Measurements from ENCODE around the gene EIF3K.
A peak's percentile ranks its signal among the peaks of the same experiment; 100 is the strongest.
"Not testable (repeated sequence)": the region's sequence is repeated elsewhere in the genome, so short reads cannot be mapped to it uniquely, and the experiment has no call there.

EIF3K gene

GRCh38 chr19:38597075-38597474 lies 21.9 kb upstream of the EIF3K start:
- H3K36me3 ChIP-seq (ENCODE audit: insufficient read depth, low read length): no peaks in the 10 kb centered on the region
- H3K9me3 ChIP-seq (ENCODE audit: low read length): no peaks in the 10 kb centered on the region
- no peak overlapping the region for H3K4me3 ChIP-seq (ENCODE audit: low read length)
- H3K27me3 ChIP-seq (ENCODE audit: insufficient read depth, low read length): peaks cover 5% of the 10 kb centered on the region
- H2AFZ ChIP-seq (ENCODE audit: low read depth, low read length): no peak overlapping the region
- no peaks in the 10 kb centered on the region for H3K4me1 ChIP-seq (ENCODE audit: insufficient read depth, low read length)

- H3K27me3 ChIP-seq (ENCODE audit: insufficient read depth, low read length): peaks cover 5% of the 10 kb centered on the region
- no peak overlapping the region for H3K4me3 ChIP-seq (ENCODE audit: low read length)
- H2AFZ ChIP-seq (ENCODE audit: low read depth, low read length): no peak overlapping the region
- H3K9me3 ChIP-seq (ENCODE audit: low read length): no peaks in the 10 kb centered on the region
- no peaks in the 10 kb centered on the region for H3K36me3 ChIP-seq (ENCODE audit: insufficient read depth, low read length)
- no peaks in the 10 kb centered on the region for H3K4me1 ChIP-seq (ENCODE audit: insufficient read depth, low read length)
Measured at GRCh38 chr19:38599722-38600121, 19.3 kb upstream of the EIF3K start.

- H3K9me3 ChIP-seq (ENCODE audit: low read length): not testable (repeated sequence)
Measured at GRCh38 chr19:38602856-38603255, 16.1 kb upstream of the EIF3K start.

GRCh38 chr19:38606131-38606530 lies 12.9 kb upstream of the EIF3K start:
- Histone ChIP-seq H3K27me3 (ENCODE audit: insufficient read depth, low read length) (no peaks in the 10 kb centered on the region), H2AFZ (ENCODE audit: low read depth, low read length) (no peak overlapping the region), H3K9me3 (ENCODE audit: low read length) (no peaks in the 10 kb centered on the region), H3K4me3 (ENCODE audit: low read length) (no peak overlapping the region), H3K36me3 (ENCODE audit: insufficient read depth, low read length) (no peaks in the 10 kb centered on the region), H3K4me1 (ENCODE audit: insufficient read depth, low read length) (no peaks in the 10 kb centered on the region)

More at GRCh38 chr19:38602856-38603255, 16.1 kb upstream of the EIF3K start:
- H2AFZ ChIP-seq (ENCODE audit: low read depth, low read length); H3K4me3 ChIP-seq (ENCODE audit: low read length); H3K36me3 ChIP-seq (ENCODE audit: insufficient read depth, low read length); H3K4me1 ChIP-seq (ENCODE audit: insufficient read depth, low read length); H3K27me3 ChIP-seq (ENCODE audit: insufficient read depth, low read length): not testable (repeated sequence)

- Histone ChIP-seq H3K4me3 (ENCODE audit: low read length) (no peak overlapping the region), H3K36me3 (ENCODE audit: insufficient read depth, low read length) (no peaks in the 10 kb centered on the region), H3K27me3 (ENCODE audit: insufficient read depth, low read length) (no peaks in the 10 kb centered on the region), H3K9me3 (ENCODE audit: low read length) (no peaks in the 10 kb centered on the region), H2AFZ (ENCODE audit: low read depth, low read length) (no peak overlapping the region), H3K4me1 (ENCODE audit: insufficient read depth, low read length) (peaks cover 7% of the 10 kb centered on the region)
Measured at GRCh38 chr19:38614289-38614688, 4.7 kb upstream of the EIF3K start.

GRCh38 chr19:38615007-38615581 lies 3.9 kb upstream of the EIF3K start:
- Histone ChIP-seq H3K4me3 (ENCODE audit: low read length) (no peak overlapping the region), H3K27me3 (ENCODE audit: insufficient read depth, low read length) (no peaks in the 10 kb centered on the region), H3K36me3 (ENCODE audit: insufficient read depth, low read length) (peaks cover under 1% of the 10 kb centered on the region), H2AFZ (ENCODE audit: low read depth, low read length) (no peak overlapping the region), H3K4me1 (ENCODE audit: insufficient read depth, low read length) (peaks cover 13% of the 10 kb centered on the region), H3K9me3 (ENCODE audit: low read length) (no peaks in the 10 kb centered on the region)

- Histone ChIP-seq H3K36me3 (ENCODE audit: insufficient read depth, low read length) (peaks cover 6% of the 10 kb centered on the region), H3K4me1 (ENCODE audit: insufficient read depth, low read length) (peaks cover 13% of the 10 kb centered on the region), H3K9me3 (ENCODE audit: low read length) (no peaks in the 10 kb centered on the region), H3K27me3 (ENCODE audit: insufficient read depth, low read length) (no peaks in the 10 kb centered on the region), H3K4me3 (ENCODE audit: low read length) (no peak overlapping the region), H2AFZ (ENCODE audit: low read depth, low read length) (no peak overlapping the region)
Measured at GRCh38 chr19:38616265-38616664, 2.7 kb upstream of the EIF3K start.

- H3K36me3 ChIP-seq (ENCODE audit: insufficient read depth, low read length): peaks cover 16% of the 10 kb centered on the region
- H3K9me3 ChIP-seq (ENCODE audit: low read length): no peaks in the 10 kb centered on the region
- H3K4me3 ChIP-seq (ENCODE audit: low read length): no peak overlapping the region
- peaks cover 13% of the 10 kb centered on the region for H3K4me1 ChIP-seq (ENCODE audit: insufficient read depth, low read length)
- no peak overlapping the region for H2AFZ ChIP-seq (ENCODE audit: low read depth, low read length)
- H3K27me3 ChIP-seq (ENCODE audit: insufficient read depth, low read length): no peaks in the 10 kb centered on the region
Measured at GRCh38 chr19:38617283-38617763, 1.7 kb upstream of the EIF3K start.

GRCh38 chr19:38617764-38618589 lies 1.0 kb upstream of the EIF3K start, which contains the start of gene MAP4K1:
MAP4K1 (minus strand) TSS chr19:38617953; CDS start chr19:38617895, 58 bp downstream.
- H3K4me3 ChIP-seq (ENCODE audit: low read length): peak within 1 kb of the TSS; percentile 73
- peak within 1 kb of the TSS; percentile 27 for H2AFZ ChIP-seq (ENCODE audit: low read depth, low read length)
- peaks cover 17% of the 10 kb centered on the region for H3K36me3 ChIP-seq (ENCODE audit: insufficient read depth, low read length)
- H3K9me3 ChIP-seq (ENCODE audit: low read length): no peaks in the 10 kb centered on the region
- peaks cover 13% of the 10 kb centered on the region for H3K4me1 ChIP-seq (ENCODE audit: insufficient read depth, low read length)
- H3K27me3 ChIP-seq (ENCODE audit: insufficient read depth, low read length): no peaks in the 10 kb centered on the region

GRCh38 chr19:38619361-38620174 lies 580 bp downstream of the EIF3K start:
- H3K4me1 ChIP-seq (ENCODE audit: insufficient read depth, low read length): peaks cover 13% of the 10 kb centered on the region
- peaks cover 27% of the 10 kb centered on the region for H3K36me3 ChIP-seq (ENCODE audit: insufficient read depth, low read length)
- H2AFZ ChIP-seq (ENCODE audit: low read depth, low read length): no peak overlapping the region
- no peaks in the 10 kb centered on the region for H3K27me3 ChIP-seq (ENCODE audit: insufficient read depth, low read length)
- H3K9me3 ChIP-seq (ENCODE audit: low read length): no peaks in the 10 kb centered on the region
- H3K4me3 ChIP-seq (ENCODE audit: low read length): peak overlapping the region; percentile 73

- Histone ChIP-seq H3K9me3 (ENCODE audit: low read length) (no peaks in the 10 kb centered on the region), H2AFZ (ENCODE audit: low read depth, low read length) (no peak overlapping the region), H3K36me3 (ENCODE audit: insufficient read depth, low read length) (peaks cover 65% of the 10 kb centered on the region), H3K27me3 (ENCODE audit: insufficient read depth, low read length) (no peaks in the 10 kb centered on the region), H3K4me3 (ENCODE audit: low read length) (no peak overlapping the region), H3K4me1 (ENCODE audit: insufficient read depth, low read length) (peaks cover 2% of the 10 kb centered on the region)
Measured at GRCh38 chr19:38624822-38625221, 5.8 kb downstream of the EIF3K start.

- Histone ChIP-seq H3K4me3 (ENCODE audit: low read length) (no peak overlapping the region), H3K9me3 (ENCODE audit: low read length) (no peaks in the 10 kb centered on the region), H3K36me3 (ENCODE audit: insufficient read depth, low read length) (peaks cover 64% of the 10 kb centered on the region), H2AFZ (ENCODE audit: low read depth, low read length) (no peak overlapping the region), H3K4me1 (ENCODE audit: insufficient read depth, low read length) (no peaks in the 10 kb centered on the region), H3K27me3 (ENCODE audit: insufficient read depth, low read length) (no peaks in the 10 kb centered on the region)
Measured at GRCh38 chr19:38626401-38626800, 7.4 kb downstream of the EIF3K start.

GRCh38 chr19:38629568-38629967 lies 10.6 kb downstream of the EIF3K start:
- no peaks in the 10 kb centered on the region for H3K4me1 ChIP-seq (ENCODE audit: insufficient read depth, low read length)
- no peaks in the 10 kb centered on the region for H3K9me3 ChIP-seq (ENCODE audit: low read length)
- no peaks in the 10 kb centered on the region for H3K27me3 ChIP-seq (ENCODE audit: insufficient read depth, low read length)
- H2AFZ ChIP-seq (ENCODE audit: low read depth, low read length): no peak overlapping the region
- peaks cover 55% of the 10 kb centered on the region for H3K36me3 ChIP-seq (ENCODE audit: insufficient read depth, low read length)
- H3K4me3 ChIP-seq (ENCODE audit: low read length): no peak overlapping the region

Data from neuron (in vitro differentiated cells).